NB4 (cell line): ENCODE measurements around the gene NALCN.

Experiments used
- POLR2A ChIP-seq: IDR thresholded peaks from 2 replicates; pipeline ENCODE4 v1.6.1; 2011; ENCODE audit warnings: mild to moderate bottlenecking; ENCODE audit not compliant: insufficient read length; ENCODE audit errors: extremely low read depth
- TF ChIP-seq, protein P1 (sequence below): IDR thresholded peaks from one replicate; pipeline ENCODE4 v1.5.1; 2012; ENCODE audit warnings: low read depth, low read length

DNA sequence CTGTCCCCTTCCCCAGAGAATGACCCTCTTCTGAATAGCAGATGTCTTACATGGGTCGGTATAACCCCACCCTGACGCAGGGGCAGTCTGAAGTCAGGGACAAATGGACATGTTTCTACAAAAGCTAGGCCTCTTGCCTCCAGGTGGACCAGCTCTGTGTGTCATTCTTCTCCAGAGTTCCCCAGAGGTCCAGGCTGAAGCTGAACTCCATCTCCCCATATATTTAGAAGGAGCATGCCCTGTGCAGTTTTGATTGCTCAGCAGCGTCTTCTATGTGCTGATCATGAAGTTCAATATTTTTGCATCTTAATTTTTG, 8.8 kb upstream of the NALCN start:
- TF ChIP-seq POLR2A, result no peak
- TF ChIP-seq, protein P1, sequence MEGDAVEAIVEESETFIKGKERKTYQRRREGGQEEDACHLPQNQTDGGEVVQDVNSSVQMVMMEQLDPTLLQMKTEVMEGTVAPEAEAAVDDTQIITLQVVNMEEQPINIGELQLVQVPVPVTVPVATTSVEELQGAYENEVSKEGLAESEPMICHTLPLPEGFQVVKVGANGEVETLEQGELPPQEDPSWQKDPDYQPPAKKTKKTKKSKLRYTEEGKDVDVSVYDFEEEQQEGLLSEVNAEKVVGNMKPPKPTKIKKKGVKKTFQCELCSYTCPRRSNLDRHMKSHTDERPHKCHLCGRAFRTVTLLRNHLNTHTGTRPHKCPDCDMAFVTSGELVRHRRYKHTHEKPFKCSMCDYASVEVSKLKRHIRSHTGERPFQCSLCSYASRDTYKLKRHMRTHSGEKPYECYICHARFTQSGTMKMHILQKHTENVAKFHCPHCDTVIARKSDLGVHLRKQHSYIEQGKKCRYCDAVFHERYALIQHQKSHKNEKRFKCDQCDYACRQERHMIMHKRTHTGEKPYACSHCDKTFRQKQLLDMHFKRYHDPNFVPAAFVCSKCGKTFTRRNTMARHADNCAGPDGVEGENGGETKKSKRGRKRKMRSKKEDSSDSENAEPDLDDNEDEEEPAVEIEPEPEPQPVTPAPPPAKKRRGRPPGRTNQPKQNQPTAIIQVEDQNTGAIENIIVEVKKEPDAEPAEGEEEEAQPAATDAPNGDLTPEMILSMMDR, result no peak
